CD4-positive, alpha-beta T cell treated with Interleukin-21 for 1 hour (primary cell): Measurements from ENCODE around the gene PALB2.
"Not testable (repeated sequence)": the region's sequence is repeated elsewhere in the genome, so short reads cannot be mapped to it uniquely, and the experiment has no call there.

Experiments
- DNase-seq: peaks from one replicate; pipeline ENCODE4 v3.0.0-alpha.2; 2020

PALB2 gene

DNA sequence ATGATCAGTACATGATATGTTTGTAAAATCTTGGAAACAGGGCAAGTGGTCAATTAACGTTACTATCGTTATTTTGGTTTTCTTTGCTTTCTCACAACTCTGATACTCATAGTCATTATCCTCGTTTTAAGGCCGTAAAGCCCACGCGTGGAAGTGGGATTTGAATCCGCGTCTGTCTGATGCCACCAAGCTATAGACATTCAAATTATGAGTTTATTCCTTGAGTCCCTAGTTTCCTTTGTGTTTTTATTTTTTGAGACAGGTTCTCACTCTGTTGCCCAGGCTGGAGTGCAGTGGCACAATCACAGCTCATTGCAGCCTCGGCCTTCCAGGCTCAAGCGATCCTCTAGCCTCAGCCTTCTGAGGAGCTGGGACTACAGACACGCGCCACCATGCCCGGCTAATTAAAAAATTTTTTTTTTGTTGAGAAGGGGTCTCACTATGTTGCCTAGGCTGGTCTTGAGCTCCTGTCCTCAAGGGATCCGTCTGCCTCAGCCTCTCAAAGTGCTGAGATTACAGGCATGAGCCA lies 1.2 kb upstream of the PALB2 start:
- DNase-seq: no peak

- no peak for DNase-seq
Measured at GRCh38 chr16:23640615-23640930, 537 bp downstream of the PALB2 start.

DNA sequence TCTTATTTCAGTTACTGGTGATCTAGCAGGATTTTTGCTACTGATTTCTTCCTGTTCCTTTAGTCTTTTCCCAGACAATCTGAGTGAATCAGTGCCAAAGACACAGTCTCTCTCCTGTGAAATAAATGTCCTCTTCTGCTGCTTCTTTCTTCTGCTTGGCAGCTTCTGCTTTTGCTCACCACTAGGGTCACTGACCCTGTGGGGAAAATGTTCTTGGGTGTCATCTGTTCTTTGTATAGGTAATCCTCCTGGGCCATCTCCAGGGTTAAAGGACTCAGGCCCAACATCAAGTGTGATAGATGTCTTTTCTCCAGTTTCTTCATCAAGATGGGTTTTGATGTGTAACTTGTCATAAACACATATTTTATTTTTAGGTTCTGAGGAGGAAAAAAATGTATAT lies 5.2 kb downstream of the PALB2 start:
- DNase-seq: no peak

DNA sequence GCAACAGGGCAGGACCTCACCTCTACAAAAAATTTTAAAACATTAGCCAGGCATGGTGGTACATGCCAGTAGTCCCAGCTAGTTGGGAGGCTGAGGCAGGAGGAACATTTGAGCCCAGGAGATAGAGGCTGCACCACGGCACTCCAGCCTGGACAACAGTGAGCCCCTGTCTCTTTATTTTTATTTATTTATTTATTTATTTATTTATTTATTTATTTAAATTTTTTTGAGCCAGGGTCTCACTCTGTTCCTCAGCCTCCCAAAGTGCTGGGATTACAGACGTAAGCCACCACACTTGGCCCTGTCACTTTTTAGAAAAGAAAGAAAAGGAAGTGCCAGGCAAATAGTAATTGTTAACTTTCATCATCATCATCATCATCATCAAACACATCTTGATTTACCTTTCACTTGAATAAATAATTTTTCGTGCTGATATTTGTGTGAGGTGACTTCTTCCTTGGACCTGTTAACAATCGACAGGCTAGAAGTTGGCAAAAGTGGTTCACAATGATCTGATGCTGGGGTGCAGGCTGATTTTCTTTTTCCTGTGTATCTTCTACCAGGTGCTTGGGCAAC lies 6.6 kb downstream of the PALB2 start:
- no peak for DNase-seq

DNA sequence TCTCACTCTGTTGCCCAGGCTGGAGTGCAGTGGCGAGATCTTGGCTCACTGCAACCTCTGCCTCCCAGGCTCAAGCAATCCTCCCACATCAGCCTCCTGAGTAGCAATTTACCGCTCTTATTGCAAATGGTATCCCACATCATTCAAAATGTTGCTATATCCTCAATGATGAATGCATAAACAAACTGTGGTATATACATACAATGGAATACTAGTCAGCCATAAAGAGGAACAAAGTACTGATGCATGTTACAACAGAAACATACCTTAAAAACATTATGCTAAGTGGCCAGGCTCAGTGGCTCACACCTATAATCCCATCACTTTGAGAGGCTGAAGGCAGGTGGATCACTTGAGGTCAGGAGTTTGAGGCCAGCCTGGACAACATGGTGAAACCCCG lies 9.2 kb downstream of the PALB2 start:
- DNase-seq: not testable (repeated sequence)

- DNase-seq: no peak
Measured at GRCh38 chr16:23629516-23629915, 11.6 kb downstream of the PALB2 start.

GRCh38 chr16:23624092-23624491 lies 17.0 kb downstream of the PALB2 start:
- no peak for DNase-seq

- no peak for DNase-seq
Measured at GRCh38 chr16:23615805-23616204, 25.3 kb downstream of the PALB2 start.

GRCh38 chr16:23611936-23612335 lies 29.2 kb downstream of the PALB2 start:
- no peak for DNase-seq

GRCh38 chr16:23610905-23611304 lies 30.2 kb downstream of the PALB2 start:
- not testable (repeated sequence) for DNase-seq

- DNase-seq: no peak
Measured at GRCh38 chr16:23609929-23610328, 31.2 kb downstream of the PALB2 start.

GRCh38 chr16:23608194-23608593 lies 32.9 kb downstream of the PALB2 start:
- no peak for DNase-seq

DNA sequence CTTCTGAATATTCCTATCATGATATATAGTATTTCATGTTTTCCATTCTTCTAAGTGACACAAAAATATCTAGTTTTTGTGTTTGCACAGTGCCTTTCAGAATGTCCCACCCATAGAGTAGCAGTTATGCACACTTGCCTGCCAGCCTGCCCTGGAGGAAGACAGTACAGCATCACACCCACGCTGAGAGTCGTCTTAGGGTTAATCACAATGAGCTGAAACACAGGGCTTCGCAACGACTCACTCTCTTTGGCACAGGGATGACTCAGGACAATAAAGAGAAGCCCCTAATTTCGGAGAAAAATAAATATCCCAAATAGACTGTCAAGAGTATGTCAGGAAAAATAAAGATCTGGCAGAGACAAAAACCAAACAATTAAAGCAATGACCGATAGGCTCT lies 33.4 kb downstream of the PALB2 start:
- no peak for DNase-seq

DNA sequence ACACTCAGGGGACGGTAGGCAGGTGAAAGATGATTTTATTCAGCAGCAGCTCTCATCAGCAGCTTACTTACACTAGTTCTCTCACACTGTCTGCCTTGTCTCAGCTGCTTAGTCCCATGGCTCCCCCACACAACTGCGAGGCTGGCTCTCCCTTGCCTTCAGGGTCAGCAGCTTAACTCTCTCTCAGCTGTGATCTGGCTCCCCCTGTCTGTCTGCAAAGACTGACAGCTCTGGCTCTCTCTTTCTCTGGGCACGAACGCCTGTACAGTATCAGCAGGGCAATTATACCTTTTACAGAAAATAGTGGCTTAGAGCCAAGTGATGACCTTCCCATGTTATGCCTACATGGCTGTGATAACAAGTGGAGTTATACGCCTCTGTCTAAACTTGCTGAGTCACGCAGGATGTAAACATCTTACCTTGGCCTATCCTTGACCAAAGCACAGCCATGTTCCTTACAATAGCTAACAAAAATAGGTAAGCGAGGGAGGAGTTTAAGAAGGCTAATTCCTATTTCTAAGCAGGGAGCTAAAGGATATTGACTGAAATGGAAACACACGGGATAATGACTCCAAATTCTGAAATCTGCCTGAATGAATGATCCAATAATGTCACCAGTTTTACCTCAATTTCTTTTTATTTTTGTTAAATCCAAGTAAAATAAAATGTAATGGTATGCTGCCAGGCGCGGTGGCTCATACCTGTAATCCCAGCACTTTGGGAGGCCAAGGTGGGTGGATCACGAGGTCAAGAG lies 43.9 kb downstream of the PALB2 start:
- DNase-seq: peak; percentile 29

DNA sequence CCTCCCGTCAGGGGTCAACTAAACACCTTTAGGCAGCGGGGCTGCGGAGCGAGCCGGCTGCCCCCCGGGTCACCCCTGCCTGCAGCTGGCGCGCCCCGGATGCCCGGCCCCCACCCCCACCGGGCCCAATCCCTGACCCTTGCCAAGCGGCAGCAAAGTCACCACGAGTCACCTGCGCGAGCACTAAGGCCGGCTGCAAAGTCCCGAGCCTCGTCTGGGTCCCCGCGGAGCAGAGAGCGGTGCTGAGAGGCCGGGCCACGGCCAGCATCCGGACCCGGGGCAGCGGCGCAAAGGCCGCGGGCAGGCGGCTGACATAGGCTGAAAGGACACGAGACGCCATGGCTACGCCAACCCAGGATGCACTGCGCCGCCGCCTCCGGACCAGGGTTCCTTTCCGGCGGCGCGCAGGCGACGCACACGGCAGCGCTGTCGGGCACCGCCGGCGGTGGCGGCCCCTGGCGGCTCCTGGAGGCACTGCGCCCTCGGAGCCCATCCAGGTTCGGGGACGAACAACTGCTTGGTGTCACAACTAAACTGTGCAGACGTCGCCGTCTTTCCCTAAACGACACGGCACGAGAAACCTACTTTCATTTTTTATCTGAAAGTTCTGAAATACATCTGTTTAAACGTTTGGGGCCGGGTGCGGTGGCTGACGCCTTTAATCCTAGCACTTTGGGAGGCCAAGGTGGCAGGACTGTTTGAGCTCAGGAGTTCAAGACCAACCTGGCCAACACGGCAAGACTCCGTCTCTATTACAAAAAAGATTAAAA lies 45.0 kb downstream of the PALB2 start, which contains the start of gene NDUFAB1:
Gene NDUFAB1 (minus strand): TSS at position 366 of the 770 bp plus-strand sequence. CDS start 26 bp downstream, at position 340.
- DNase-seq: peak; percentile 91

DNA sequence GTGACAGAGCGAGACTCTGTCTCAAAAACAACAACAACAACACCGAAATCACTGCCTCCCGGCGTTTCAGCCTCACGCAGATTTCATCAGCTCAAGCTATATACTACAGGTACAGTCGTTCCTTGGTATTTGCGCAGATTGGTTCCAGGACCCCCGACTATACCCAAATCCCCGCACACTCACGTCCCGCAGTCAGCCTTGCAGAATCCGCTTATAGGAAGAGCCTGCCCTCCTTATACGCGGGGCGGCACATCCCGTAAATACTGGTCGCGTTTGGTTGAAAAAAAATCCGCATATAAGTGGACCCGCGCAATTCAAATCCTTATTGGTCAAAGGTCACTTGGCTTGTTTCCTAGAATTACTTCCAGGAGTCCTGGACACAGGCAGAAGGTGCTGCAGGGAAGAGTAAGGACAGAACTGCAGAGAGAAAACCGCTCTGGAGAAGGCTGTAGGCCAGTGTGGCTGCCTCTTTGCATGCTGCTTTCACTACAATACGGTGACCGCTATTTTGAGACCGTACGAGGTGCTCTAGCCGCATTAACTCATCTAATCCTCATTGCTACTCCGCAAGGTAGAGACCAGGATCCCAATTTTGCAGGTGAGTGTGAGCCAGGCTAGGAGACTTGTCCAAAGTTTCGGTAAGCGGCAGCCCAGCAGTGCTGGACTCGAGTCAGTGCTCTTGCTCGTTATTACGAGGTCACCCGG lies 45.7 kb downstream of the PALB2 start:
- DNase-seq: no peak

GRCh38 chr16:23594186-23594585 lies 46.9 kb downstream of the PALB2 start:
- DNase-seq: no peak

DNA sequence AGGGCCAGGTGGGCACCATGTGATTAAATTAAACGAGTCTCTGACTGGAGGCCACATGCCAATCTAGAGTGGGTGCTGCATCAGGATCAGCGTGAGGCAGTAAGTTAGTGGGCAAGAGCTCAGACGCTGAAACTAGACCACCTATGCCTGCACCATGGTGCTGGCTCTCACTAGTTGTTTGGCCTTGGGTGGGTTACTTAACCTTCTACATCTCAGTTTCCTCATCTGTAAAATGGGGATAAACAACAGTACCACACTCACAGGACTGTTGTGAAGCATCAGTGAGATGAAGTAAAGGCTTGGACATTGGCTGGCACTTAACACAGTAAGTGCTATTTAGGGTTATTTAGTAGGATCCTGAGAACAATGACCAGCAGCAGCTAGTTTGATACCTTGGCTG lies 50.9 kb downstream of the PALB2 start:
- DNase-seq: no peak

GRCh38 chr16:23587726-23588125 lies 53.4 kb downstream of the PALB2 start:
- no peak for DNase-seq

GRCh38 chr16:23584186-23585076 lies 56.7 kb downstream of the PALB2 start:
- no peak for DNase-seq

GRCh38 chr16:23583271-23583670 lies 57.8 kb downstream of the PALB2 start:
- DNase-seq: not testable (repeated sequence)

GRCh38 chr16:23581764-23582163 lies 59.3 kb downstream of the PALB2 start:
- no peak for DNase-seq
